Measurements from ENCODE around the gene ADA.

- TF ChIP-seq CTCF (IDR thresholded peaks at IDR 0.05), result no peak
- TF ChIP-seq POLR2AphosphoS5 (IDR thresholded peaks at IDR 0.05), result no peak
- TF ChIP-seq POLR2A (IDR thresholded peaks at IDR 0.05), result no peak
- TF ChIP-seq EP300 (IDR thresholded peaks at IDR 0.05; ENCODE audit: low read depth), result no peak
These were observed 42.4 kb downstream of the ADA start for GRCh38 chr20:44609006-44609515.
